Stimulated activated CD4-positive, alpha-beta T cell treated with anti-CD3 and anti-CD28 coated beads, Interleukin-1b, Interleukin-23, amount 100 ng/mL, for 4 hours (primary cell): Measurements from ENCODE around the gene CDC45.

Source experiments
- DNase-seq, 2 donors: peaks; one replicate each; pipeline ENCODE4 v3.0.0-alpha.2; 2020; ENCODE audit warnings: low read depth in 2 of 2

The CDC45 gene

DNA sequence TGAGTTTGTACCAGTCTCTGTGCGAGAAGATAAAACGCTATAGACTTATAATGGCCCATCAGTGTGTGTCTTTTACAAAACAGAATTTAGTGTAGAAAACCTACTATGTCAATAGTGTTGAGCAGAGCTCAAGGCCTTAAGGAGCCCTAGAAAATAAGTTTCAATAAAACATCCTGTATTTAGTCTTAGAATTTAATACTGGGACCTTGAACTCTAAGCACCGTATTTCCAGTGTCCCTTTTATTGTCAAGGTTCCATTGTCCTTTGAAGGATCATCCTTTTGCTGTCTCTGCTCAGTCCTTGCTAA lies 16.6 kb downstream of the CDC45 start:
- DNase-seq = no peak

DNA sequence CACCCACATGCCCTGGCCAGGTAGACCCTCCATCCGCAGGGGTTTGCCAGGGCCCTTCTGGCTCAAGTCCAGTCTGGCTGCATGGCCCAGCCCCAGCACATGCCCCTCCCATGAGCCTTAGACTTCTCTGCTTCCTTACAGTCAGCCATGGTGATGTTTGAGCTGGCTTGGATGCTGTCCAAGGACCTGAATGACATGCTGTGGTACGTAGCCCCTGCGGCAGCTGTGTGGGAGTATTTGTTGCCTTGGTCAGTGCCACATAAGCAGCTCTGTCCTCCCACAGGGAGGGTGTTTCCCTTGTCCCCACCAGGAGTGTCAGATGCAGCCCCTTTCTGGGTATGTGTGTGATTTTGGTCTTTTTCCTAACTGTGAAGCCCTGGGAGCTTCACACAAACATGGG lies 17.5 kb downstream of the CDC45 start:
- no peak for DNase-seq

DNA sequence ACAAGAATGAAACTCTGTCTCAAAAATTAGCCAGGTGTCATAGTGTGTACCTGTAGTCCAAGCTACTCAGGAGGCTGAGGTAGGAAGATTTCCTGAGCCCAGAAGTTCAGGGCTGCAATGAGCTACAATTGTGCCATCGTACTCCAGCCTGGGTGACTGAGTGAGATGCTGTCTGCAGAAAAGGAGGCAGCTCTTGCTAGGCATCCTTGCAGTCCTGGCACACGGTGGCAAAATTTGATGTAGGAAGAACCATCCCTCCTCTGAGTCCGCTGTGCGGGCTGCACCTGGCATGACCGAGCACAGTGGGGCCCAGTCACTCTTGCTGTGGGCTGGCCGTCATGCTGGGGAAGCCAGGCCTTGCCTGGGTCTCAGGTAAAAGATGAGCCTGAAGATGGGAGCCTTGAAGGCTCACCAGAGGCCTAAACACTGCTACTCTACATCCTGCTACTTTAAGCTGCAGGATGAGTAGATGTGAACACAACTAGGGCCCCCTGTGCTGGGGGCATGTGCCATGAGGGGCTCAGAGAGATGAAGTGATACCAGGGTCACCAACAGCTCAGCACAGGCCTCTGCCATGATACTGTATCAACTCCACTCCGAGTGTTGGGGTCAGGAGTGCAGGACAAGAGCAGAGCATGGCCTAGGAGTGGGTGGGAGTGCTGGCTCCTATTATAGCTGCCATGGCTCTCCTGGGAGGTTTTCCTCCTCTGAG lies 18.6 kb downstream of the CDC45 start:
- DNase-seq = no peak

DNA sequence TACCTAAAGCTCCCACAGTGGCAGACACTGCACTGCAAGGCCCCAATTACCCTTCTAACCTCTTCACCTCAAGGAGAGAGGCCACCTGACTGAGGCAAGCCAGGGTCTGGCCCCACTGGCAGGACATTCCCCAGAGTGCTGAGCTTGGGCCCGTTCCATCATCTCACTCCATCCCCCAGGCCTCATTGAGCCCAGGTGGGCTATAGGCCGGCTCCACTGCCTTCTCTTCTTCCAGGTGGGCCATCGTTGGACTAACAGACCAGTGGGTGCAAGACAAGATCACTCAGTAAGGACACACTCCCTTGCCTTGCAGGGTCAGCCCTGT lies 19.1 kb downstream of the CDC45 start:
- DNase-seq = no peak

DNA sequence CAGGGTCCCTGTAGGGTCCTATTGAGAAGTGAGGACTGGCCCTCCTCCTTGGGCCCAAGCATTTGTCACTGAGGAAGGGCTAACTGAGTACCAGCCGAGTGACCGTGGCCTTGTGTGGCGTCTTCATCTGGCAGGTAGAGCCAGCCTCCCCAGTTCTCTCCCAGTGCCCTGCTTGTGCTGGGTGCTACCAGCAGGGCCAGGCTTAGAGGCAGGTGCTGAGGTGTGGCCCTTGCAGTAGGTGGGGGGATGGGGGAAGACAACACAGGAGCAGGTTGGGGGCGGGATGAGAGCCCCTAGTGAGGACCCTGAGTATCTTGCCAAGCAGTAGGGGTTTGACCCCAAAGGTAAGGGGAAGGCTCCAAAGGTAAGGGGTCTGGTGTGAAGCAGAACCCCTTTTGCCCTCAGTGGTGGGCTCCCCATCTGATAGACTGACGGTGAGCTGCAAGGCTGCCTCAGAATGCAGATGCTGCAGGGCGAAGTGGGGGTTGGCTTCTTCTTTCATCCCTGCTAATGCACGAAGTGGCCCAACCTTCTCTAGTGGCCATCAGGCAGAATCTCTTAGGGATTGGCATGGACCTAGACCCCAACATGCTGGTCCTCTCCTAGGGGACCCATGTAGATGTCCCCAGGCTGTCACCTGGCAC lies 19.6 kb downstream of the CDC45 start:
- no peak for DNase-seq

DNA sequence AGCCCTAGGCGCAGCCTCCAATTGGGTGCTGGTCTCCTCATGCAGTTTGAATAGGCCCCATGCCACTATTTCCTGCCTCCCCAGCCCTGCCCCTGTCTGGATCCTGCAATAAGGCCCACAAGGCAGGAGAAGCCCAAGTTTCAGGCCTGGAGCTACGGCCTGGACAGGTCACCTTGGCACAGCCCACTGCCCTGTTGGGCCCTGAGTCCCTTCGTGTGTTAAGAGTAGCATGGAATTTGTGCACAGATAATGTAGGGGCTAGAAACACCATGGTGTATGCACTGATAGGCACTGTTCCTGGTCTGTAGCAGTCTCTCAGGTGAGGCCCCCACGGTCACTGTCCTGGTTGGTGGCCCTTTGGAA lies 20.1 kb downstream of the CDC45 start:
- no peak for DNase-seq

DNA sequence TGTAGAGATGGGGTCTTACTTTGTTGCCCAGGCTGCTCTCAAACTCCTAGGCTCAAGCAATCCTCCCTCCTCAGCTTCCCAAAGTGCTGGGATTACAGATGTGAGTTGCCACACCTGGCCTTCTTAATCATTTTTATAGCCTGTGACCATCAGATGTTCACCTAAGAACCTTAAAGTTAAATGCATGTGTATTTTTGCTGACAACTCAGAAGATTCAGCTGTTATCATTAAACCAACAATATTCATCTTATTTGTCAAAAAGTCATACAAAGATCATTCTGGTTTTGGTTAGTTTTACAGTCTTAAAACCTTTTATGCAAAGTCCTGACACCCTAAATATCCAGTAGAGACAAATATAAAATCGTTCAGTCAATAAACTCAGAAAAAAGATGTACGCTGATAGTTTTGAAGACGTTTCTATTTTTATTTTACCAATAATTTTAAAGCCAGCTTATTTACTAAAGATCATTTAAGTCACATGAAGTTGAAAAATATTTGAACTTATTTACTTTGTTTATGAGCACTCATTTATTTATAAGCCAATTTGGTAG lies 22.3 kb downstream of the CDC45 start:
- no peak for DNase-seq

DNA sequence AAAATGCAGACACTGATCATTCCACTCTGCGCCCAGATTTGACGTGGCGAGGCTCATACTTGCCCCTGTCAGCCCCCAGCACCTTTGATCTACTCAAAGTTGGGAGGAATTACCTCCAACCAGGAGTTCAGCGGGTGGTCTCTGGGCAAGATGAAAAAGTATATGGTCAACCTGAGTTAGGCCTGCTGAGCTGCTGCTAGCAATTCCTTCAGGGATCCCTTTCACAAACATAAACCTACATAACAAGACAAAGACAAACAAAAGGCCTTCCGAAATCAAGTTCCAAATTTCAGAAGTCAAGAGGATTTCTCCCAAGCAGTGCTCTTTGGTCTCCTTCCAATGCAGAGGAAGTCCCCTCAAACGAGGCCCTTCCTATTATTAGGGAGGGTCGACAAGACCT lies 23.6 kb downstream of the CDC45 start:
- DNase-seq = no peak

DNA sequence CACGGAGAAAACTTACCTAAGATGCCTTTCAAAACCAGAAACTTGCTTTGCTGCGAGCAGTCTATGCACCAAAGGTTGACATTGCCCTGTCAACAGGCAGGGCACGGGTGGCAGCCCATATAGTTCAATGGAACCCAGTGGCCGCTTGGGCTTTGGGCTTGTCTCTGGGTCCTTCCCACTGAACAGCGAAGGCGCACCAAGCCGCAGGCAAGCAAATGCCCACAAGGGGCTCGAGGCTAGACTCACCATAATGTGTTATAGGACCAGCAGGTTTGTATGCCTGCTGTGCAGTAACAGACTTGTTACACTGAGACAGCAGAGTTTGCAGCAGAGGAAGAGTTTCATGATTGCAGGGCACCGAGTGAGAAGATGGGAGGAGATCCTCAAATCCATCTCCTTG lies 24.1 kb downstream of the CDC45 start:
- no peak for DNase-seq

DNA sequence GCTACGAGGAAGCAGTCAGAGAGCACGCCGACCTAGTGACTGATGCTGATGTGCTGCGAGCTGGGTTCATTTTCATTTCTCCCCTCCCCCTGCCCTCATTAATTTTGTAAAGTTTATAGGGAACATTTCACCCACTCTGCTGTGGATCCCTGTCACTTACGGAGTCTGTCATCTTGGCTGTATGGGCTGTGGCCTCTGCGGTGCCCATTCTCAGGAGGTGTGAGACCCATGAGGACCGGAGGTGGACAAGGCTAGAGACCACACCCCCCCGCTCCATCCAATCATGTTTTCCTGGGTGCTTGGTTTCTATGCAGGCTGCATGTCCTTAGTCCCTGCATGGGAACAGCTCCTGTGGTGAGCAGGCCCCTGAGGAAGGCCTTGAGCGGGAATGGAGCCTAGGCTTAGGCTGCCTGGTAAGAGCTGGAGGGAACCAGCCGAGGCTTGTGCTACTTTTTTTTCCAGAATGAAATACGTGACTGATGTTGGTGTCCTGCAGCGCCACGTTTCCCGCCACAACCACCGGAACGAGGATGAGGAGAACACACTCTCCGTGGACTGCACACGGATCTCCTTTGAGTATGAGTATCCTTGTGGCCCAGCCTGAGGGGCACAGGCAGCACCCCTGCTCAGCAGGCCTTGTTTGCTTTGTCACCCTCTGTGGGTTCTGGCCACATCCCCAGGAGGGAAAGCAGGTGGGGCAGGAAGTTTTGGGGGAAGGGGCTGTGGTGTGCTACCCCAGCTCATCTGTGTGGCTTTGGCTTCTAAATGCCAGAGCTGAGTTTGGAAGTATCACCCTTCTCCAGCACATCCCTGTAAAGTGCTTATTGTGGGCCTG lies 25.4 kb downstream of the CDC45 start:
- DNase-seq = no peak

DNA sequence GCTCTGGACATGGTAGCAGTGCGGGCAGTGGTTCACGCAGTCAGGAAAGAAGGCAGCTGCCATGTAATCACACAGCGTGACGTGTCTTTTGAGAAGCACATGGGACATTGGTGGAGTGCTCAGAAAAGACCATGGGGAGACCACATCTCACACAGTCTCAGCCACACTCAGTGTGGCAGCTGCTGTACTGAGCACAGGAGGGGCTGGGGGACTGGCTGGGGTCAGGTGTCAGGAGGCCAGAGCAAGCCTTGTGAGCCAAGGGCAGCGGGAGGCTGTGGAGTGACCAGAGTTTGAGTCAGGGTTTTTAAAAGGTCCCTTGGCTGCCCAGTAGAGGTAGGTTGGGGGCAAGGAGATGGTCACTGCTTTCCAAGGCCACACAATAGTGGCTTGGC lies 26.0 kb downstream of the CDC45 start:
- no peak for DNase-seq

DNA sequence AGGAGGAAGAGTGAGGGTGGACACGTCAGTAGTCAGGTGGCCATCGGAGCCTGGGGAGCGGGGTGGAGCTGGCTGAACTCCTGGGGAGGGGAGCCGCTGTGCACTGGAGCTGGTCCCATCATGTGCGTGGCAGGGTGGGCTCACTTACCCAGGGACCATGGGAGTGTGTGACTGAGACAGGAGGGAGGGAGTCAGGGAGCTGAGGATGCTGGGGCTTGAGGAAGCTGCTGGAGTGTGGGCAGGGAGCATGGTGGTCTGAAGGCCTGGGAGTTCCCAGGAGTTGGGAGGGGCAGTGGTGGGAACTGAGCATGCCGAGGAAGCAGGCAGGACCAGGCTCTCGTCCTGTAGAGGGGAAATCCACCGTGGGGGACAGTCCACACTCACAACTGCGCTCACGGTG lies 26.5 kb downstream of the CDC45 start:
- DNase-seq = no peak

DNA sequence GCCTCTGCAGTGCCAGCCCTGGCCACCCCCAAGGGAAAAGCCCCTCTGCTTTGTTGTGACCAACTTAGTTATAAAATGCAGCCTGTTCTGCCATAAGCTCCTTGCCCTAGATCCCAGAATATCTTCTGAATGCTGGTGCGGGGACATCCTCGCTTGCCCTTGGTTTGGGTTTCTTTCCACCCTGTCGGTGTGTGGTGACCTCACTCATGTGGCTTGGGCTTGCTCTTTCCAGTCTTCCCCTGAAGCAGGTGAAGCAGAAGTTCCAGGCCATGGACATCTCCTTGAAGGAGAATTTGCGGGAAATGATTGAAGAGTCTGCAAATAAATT lies 27.8 kb downstream of the CDC45 start:
- no peak for DNase-seq

DNA sequence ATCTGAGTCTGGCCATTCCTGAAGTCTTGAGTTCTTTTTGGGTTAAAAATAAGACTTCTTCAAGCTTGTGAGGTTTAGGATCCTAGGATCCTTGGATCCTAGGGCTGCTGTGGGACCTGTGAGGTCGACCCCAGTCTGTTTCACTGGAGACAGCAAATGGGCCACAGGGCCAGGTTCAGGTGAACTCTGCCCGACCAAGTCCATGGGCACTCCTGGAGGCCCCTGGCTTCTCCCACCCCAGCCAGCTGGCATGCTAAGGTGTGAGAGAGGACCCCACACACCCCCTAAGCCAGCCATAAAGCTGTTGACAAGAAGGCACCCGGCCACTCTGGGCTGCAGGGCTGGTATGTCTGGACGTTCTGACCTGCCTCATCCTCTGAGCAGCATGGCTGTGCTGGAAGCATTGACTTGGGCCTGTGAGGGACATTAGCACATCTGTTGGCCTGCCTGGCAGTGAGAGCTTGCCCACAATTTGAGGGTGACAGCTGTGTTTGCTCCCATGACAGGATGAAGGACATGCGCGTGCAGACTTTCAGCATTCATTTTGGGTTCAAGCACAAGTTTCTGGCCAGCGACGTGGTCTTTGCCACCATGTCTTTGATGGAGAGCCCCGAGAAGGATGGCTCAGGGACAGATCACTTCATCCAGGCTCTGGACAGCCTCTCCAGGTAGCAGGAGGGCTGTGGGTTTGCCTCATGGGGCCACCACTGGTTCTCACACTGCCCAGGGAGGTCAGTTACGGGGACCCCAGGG lies 28.5 kb downstream of the CDC45 start:
- DNase-seq = no peak

DNA sequence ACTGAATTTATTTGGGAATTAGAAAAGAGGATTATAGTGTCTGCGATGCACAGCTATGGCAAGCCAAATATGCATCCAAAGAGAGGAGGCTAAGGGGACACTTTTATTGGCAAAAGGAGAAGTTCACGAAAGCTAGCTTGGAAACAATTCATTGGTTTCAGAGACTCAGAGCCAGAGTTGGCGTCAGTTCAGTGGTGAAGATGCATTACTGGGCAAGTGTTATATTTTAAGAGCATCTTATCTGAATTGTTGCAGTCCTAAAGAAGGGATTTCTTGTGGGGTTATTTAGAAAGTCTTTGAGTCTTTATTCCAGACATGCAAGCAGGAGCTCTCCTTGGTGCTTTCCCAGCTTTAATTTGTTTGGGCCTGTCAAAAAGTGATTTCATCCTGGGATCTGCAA lies 29.5 kb downstream of the CDC45 start:
- DNase-seq = no peak

DNA sequence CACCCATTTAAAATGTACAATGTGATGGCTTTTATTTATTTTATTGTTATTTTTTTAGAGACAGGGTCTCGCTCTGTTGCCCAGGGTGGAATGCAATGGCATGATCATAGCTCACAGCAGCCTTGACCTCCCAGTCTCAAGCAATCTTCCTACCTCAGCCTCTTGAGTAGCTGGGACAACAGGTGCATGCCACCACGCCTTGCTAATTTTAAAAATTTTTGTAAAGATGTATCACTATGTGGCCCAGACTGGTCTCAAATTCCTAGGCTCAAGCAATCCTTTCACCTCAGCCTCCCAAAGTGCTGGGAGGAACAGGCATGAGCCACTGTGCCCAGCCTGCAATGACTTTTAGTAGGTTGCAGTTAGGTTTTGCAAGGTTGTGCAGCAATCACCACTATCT lies 30.2 kb downstream of the CDC45 start:
- DNase-seq = no peak

DNA sequence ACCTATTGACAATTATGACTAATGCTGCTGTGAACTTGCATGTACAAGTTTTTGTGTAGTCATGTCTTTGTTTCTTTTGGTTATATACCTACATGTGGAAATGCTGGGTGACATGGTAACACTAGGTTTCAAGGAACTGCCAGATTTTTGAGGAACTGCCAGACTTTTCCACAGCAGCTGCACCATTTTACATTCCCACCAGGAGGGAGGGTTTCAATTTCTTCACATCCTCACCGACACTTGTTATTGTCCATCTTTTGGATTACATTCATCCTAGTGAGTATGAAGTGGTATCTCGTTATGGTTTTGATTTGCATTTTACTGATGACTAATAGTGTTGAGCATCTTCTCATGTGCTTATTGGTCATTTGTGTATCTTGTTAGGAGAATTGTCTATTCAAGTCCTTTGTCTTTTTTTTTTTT lies 31.2 kb downstream of the CDC45 start:
- no peak for DNase-seq

DNA sequence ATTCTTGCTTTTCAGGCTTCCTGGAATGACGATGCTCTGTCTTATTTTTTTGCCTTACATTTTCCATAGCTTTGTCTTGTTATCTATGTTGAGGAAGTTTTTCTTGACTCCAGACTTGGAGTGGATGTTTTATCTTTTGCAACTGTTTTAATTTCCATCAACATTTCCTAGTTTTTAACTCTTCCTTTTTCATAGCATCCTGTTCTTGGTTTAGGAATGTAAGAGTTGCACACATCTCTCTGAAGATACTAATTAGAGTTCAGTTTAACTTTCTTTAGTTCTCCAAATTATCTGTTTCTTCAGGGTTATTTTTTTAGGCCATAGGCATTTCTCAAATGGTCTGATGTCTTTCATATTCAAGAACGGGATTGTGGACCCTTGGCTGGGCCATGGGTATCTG lies 34.1 kb downstream of the CDC45 start:
- no peak for DNase-seq

DNA sequence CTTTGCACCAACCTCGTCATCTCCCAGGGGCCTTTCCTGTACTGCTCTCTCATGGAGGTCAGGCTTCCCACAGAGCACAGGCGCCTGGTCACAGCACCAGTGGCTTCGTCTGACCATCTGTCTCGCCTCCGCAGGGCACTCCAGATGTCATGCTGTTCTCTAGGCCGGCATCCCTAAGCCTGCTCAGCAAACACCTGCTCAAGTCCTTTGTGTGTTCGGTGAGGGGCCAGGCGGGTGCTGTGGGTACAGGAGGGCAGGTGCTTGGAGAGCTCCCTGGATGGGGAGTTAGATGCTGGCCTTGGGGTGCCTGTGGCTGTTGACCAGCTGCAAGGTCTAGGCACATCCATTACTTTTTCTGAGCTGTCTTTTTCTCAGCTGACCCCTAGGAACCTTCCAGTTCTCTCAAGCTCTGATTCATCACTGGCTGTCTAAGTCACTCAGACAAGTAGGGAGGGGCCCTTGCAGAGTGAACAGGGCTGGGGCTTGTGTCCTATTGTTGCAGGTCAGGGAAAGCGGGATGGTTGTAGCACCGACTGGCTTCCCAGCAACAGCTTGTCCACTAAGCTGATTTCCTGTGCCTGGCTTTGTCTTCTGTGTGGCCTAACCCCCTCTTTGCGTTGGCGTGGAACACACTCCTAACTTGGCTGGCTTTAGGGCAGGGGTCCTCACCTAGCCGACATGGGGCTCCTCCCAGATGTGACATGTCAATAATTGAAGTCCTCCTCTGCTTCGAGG lies 35.3 kb downstream of the CDC45 start:
- DNase-seq = no peak

DNA sequence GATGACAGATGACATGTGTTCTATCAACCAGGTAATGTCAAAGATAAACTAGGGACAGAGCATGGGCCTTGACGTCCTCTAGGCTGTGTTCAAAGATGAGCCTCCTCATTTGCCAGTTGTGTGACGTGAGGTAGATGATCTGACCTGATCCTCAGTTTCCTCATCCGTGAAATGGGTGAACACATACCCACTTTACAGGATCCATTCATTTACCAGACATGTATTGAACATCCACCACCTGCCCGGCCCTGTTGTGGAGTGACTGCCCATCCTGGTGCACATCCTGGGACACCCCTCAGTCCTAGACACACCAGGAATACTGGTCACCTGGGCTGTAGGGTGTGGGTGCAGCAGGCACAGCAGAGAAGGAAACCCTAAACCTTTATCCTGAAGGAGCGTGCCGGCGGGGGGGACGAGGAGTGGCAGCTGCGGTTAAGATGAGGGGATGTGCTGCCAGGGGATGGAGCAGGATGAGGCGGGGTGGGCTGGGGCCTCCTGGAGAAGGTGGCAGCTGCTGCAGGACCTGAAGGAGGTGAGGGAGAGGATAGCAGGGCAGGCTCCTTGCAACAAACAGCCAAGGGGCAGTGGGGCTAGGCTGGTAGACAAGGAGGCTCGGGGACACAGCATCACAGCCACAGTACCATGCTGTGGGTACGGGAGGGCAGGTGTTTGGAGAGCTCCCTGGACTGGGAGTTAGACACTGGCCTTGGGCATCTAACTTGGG lies 36.1 kb downstream of the CDC45 start:
- DNase-seq = no peak
